ENCODE data around the gene SIPA1L3.

- TF ChIP-seq CTCF (IDR thresholded peaks at IDR 0.05; ENCODE audit: insufficient read depth, low read length, poor library complexity, severe bottlenecking) (no peak), EZH2phosphoT487 (conservative IDR thresholded peaks at IDR 0.05; ENCODE audit: low read length) (no peak)
These were observed 112.4 kb downstream of the SIPA1L3 start for GRCh38 chr19:38019396-38019724.

Data from SU-DHL-6 (cell line).